IMR-90 (cell line): ENCODE data around the gene GAL3ST2. TPM values are rescaled to one million over a fixed set of nuclear protein-coding genes. Genes with fewer than 3 reads are reported as not detected.

Source experiments
- ATAC-seq: fragments of 200-7000 bp; cut with Tn5 transposase; 2 replicates; pipeline ENCODE4 v1.9.1; 2020; ENCODE audit warnings: low read depth, mild to moderate bottlenecking, moderate library complexity
- Bru-seq: library from RNA; stranded (reverse); fragments of 400-500 nt; gene quantifications from one replicate; lab custom pipeline; 2021; lab: Mats Ljungman, UMichigan
- BruChase-seq, 2 experiments: library from RNA; stranded (reverse); fragments of 400-500 nt; gene quantifications; one replicate each; lab custom pipeline; 2021; lab: Mats Ljungman, UMichigan
- BruUV-seq: library from RNA; stranded (reverse); fragments of 400-500 nt; replicated peaks from 2 replicates; lab custom pipeline; 2021; lab: Mats Ljungman, UMichigan
- CTCF ChIA-PET: fragments of 300-600 bp; formaldehyde crosslinking; extraction: SDS; loops from one replicate; lab custom pipeline; 2021; ENCODE audit warnings: antibody characterized with exemption; lab: Yijun Ruan, JAX
- POLR2A ChIA-PET: fragments of 300-600 bp; sonication (Branson Sonifier 250); formaldehyde crosslinking; loops from one replicate; lab custom pipeline; 2022; ENCODE audit warnings: antibody characterized with exemption; ENCODE audit not compliant: unreplicated experiment; lab: Charles Lee
- DNase-seq: peaks from one replicate; pipeline ENCODE4 v3.0.0; 2013
- H2AFZ ChIP-seq: replicated peaks from 2 replicates; pipeline ENCODE3; 2013; ENCODE audit warnings: low read length, mild to moderate bottlenecking; ENCODE audit not compliant: poor library complexity
- H2AK5ac ChIP-seq: 2 replicates; pipeline ENCODE4 v1.6.1; 2013; ENCODE audit warnings: low read depth, low read length, inconsistent platforms
- H2AK9ac ChIP-seq: replicated peaks from 2 replicates; pipeline ENCODE3; 2013; ENCODE audit warnings: mild to moderate bottlenecking, low read depth, low read length, moderate library complexity; ENCODE audit not compliant: poor library complexity
- H2BK120ac ChIP-seq: 2 replicates; pipeline ENCODE4 v1.6.1; 2013; ENCODE audit warnings: low read depth, low read length, inconsistent platforms
- H2BK15ac ChIP-seq: 3 replicates; pipeline ENCODE4 v1.6.1; 2013; ENCODE audit warnings: low read depth, low read length, inconsistent platforms
- H2BK20ac ChIP-seq: 2 replicates; pipeline ENCODE4 v1.6.1; 2013; ENCODE audit warnings: low read depth, mild to moderate bottlenecking, inconsistent platforms, low read length, moderate library complexity
- H2BK5ac ChIP-seq: 2 replicates; pipeline ENCODE4 v1.6.1; 2013; ENCODE audit warnings: mild to moderate bottlenecking, low read depth, low read length, inconsistent platforms; ENCODE audit not compliant: poor library complexity, severe bottlenecking
- H3K14ac ChIP-seq: replicated peaks from 2 replicates; pipeline ENCODE4 v1.6.1; 2013; ENCODE audit warnings: low read depth, low read length, inconsistent platforms
- H3K18ac ChIP-seq: 2 replicates; pipeline ENCODE4 v1.6.1; 2013; ENCODE audit warnings: low read depth, low read length, control low read depth
- H3K23ac ChIP-seq: 2 replicates; pipeline ENCODE4 v1.6.1; 2013; ENCODE audit warnings: low read depth, low read length, inconsistent platforms
- H3K27ac ChIP-seq: 2 replicates; pipeline ENCODE4 v1.5.1; 2013; ENCODE audit warnings: mild to moderate bottlenecking, control low read depth, low read length; ENCODE audit not compliant: insufficient read depth
- H3K27me3 ChIP-seq: 2 replicates; pipeline ENCODE4 v1.6.1; 2013; ENCODE audit warnings: low read length; ENCODE audit not compliant: control insufficient read depth, insufficient read depth
- H3K36me3 ChIP-seq: 2 replicates; pipeline ENCODE4 v1.6.1; 2013; ENCODE audit warnings: low read length, mixed read lengths; ENCODE audit not compliant: control insufficient read depth, insufficient read depth
- H3K4ac ChIP-seq: 2 replicates; pipeline ENCODE4 v1.6.1; 2013; ENCODE audit warnings: low read depth, low read length, inconsistent platforms
- H3K4me1 ChIP-seq: 2 replicates; pipeline ENCODE4 v1.6.1; 2013; ENCODE audit warnings: low read length, mixed read lengths; ENCODE audit not compliant: control insufficient read depth, insufficient read depth
- H3K4me2 ChIP-seq: 2 replicates; pipeline ENCODE4 v1.6.1; 2013; ENCODE audit warnings: low read depth, mild to moderate bottlenecking, control low read depth, low read length, moderate library complexity
- H3K4me3 ChIP-seq: 2 replicates; pipeline ENCODE4 v1.5.1; 2013; ENCODE audit warnings: low read depth, mild to moderate bottlenecking, control low read depth, low read length, moderate library complexity; ENCODE audit not compliant: insufficient read depth
- H3K56ac ChIP-seq: 2 replicates; pipeline ENCODE4 v1.6.1; 2013; ENCODE audit warnings: low read length, inconsistent platforms; ENCODE audit not compliant: insufficient read depth; ENCODE audit errors: extremely low read depth
- H3K79me1 ChIP-seq, 2 experiments: 2 replicates each; pipeline ENCODE4 v1.6.1; 2013; ENCODE audit warnings: low read length in 2 of 2, inconsistent platforms in 1 of 2, low read depth in 1 of 2
- H3K9ac ChIP-seq: 2 replicates; pipeline ENCODE4 v1.6.1; 2013; ENCODE audit warnings: low read depth, low read length, control low read depth
- H3K9me1 ChIP-seq: 2 replicates; pipeline ENCODE4 v1.6.1; 2013; ENCODE audit warnings: low read length, inconsistent platforms; ENCODE audit not compliant: insufficient read depth
- H3K9me3 ChIP-seq: 2 replicates; pipeline ENCODE4 v1.6.1; 2013; ENCODE audit warnings: low read length; ENCODE audit not compliant: control insufficient read depth, insufficient read depth
- H4K20me1 ChIP-seq: 2 replicates; pipeline ENCODE4 v1.6.1; 2013; ENCODE audit warnings: low read length, inconsistent platforms; ENCODE audit not compliant: insufficient read depth
- H4K5ac ChIP-seq: 2 replicates; pipeline ENCODE4 v1.6.1; 2013; ENCODE audit warnings: mild to moderate bottlenecking, low read depth, low read length, control low read depth
- H4K8ac ChIP-seq, 2 experiments: 2 replicates each; pipeline ENCODE4 v1.6.1; 2013; ENCODE audit warnings: low read depth in 2 of 2, low read length in 2 of 2, control low read depth in 1 of 2, inconsistent platforms in 1 of 2
- H4K91ac ChIP-seq: 2 replicates; pipeline ENCODE4 v1.6.1; 2013; ENCODE audit warnings: low read depth, low read length, inconsistent platforms; ENCODE audit not compliant: insufficient read depth
- BHLHE40 ChIP-seq: fragments of 150-350 bp; IDR thresholded peaks from 2 replicates; pipeline ENCODE4 v1.6.1; 2016; ENCODE audit warnings: mild to moderate bottlenecking, low read depth, low read length
- CEBPB ChIP-seq: IDR thresholded peaks from 2 replicates; pipeline ENCODE4 v1.6.1; 2012; ENCODE audit warnings: low read depth, low read length, improper control_type of control experiment
- ELK1 ChIP-seq: fragments of 150-350 bp; IDR thresholded peaks from 2 replicates; pipeline ENCODE4 v1.6.1; 2016; ENCODE audit warnings: low read depth, mild to moderate bottlenecking, low read length, moderate library complexity, borderline replicate concordance
- FOS ChIP-seq: fragments of 150-350 bp; IDR thresholded peaks from 2 replicates; pipeline ENCODE4 v1.6.1; 2016; ENCODE audit warnings: low read depth, low read length
- MAFK ChIP-seq: IDR thresholded peaks from 2 replicates; pipeline ENCODE4 v1.6.1; 2012; ENCODE audit warnings: low read depth, low read length, improper control_type of control experiment
- MXI1 ChIP-seq: IDR thresholded peaks from 2 replicates; pipeline ENCODE4 v1.6.1; 2012; ENCODE audit warnings: low read depth, mild to moderate bottlenecking, low read length, moderate library complexity, borderline replicate concordance
- NFE2L2 ChIP-seq: fragments of 150-350 bp; IDR thresholded peaks from 2 replicates; pipeline ENCODE4 v1.6.1; 2016; ENCODE audit warnings: low read depth, mild to moderate bottlenecking, low read length
- POLR2A ChIP-seq: IDR thresholded peaks from 2 replicates; pipeline ENCODE4 v1.6.1; 2012; ENCODE audit warnings: mild to moderate bottlenecking, low read depth, low read length
- RAD21 ChIP-seq: IDR thresholded peaks from 2 replicates; pipeline ENCODE4 v1.6.1; 2012; ENCODE audit warnings: low read length, improper control_type of control experiment
- RCOR1 ChIP-seq: IDR thresholded peaks from 2 replicates; pipeline ENCODE4 v1.6.1; 2012; ENCODE audit warnings: mild to moderate bottlenecking, low read length, improper control_type of control experiment; ENCODE audit not compliant: insufficient replicate concordance
- RFX5 ChIP-seq: IDR thresholded peaks from 2 replicates; pipeline ENCODE4 v1.8.0; 2012; ENCODE audit warnings: low read depth, mild to moderate bottlenecking, low read length, moderate library complexity
- SMC3 ChIP-seq: fragments of 150-350 bp; IDR thresholded peaks from 2 replicates; pipeline ENCODE4 v1.6.1; 2016; ENCODE audit warnings: low read depth, mild to moderate bottlenecking, antibody characterized with exemption, low read length, moderate library complexity
- WGBS, 2 experiments: methylation state at CpG; one replicate each; pipeline versions ENCODE4 v1.1.5 to v1.1.7; 2013; ENCODE audit warnings: missing lambda C conversion rate in 2 of 2; ENCODE audit not compliant: insufficient read length in 1 of 2; ENCODE audit errors: extremely low coverage in 2 of 2; 5-methylcytosine and 5-hydroxymethylcytosine counted together
- dilution Hi-C: fragments of 300-500 bp; cut with HindIII; formaldehyde crosslinking; loops from one replicate; pipeline ENCODE4 v1.14.3; 2018; ENCODE audit warnings: low sequenced_read_pairs; ENCODE audit not compliant: unreplicated experiment
- in situ Hi-C: fragments of 300-500 bp; cut with MboI; formaldehyde crosslinking; loops from 3 replicates; pipeline ENCODE4 v1.14.3; 2019; ENCODE audit warnings: low sequenced_read_pairs, inconsistent platforms, mixed read lengths
- intact Hi-C: fragments of 100-400 bp; cut with micrococcal nuclease; formaldehyde crosslinking; loops from 2 replicates; pipeline ENCODE4 v1.10.0; 2022
- long read RNA-seq: library from polyadenylated mRNA; unstranded; transcript quantifications from one replicate; pipeline ENCODE4 v2.0.0, GENCODE V29; 2021; ENCODE audit not compliant: unreplicated experiment
- polyA plus RNA-seq, 3 experiments: library from polyadenylated mRNA; depleted of rRNA; stranded (reverse); fragments of >200 nt; gene quantifications; 2 replicates each; pipeline ENCODE4 v1.2.3, GENCODE V29; 2012; ENCODE audit warnings: low replicate concordance in 1 of 3
- total RNA-seq: library from RNA; depleted of rRNA; stranded (reverse); fragments of >200 nt; gene quantifications from 2 replicates; pipeline ENCODE4 v1.2.3, GENCODE V29; 2012; rRNA removed
- TF ChIP-seq, protein P1 (sequence below): fragments of 150-350 bp; IDR thresholded peaks from 2 replicates; pipeline ENCODE4 v1.6.1; 2017; ENCODE audit warnings: mild to moderate bottlenecking, antibody characterized with exemption, low read length, low read depth

GAL3ST2 gene
- total RNA-seq, result not detected in 2 replicates
- 0.07 TPM in 1 of 2 replicates, not detected in the other for polyA plus RNA-seq (2012; rRNA removed)
- 0.10 TPM in 1 of 2 replicates, not detected in the other for polyA plus RNA-seq (2012; cell fraction: cytosol; rRNA removed)
- 0.26 and 0.51 TPM in 2 replicates for polyA plus RNA-seq (2012; cell fraction: nucleus; rRNA removed; ENCODE audit: low replicate concordance)
- Bru-seq, nascent RNA, result percentile 23 among the genes with signal in this experiment
- BruChase-seq, experiment 1, labeled RNA remaining after a 6-hour chase, result percentile 46 among the genes with signal in this experiment
- BruChase-seq, experiment 2, labeled RNA remaining after a 2-hour chase, result percentile 45 among the genes with signal in this experiment
- long read RNA-seq, result 0 reads

DNA sequence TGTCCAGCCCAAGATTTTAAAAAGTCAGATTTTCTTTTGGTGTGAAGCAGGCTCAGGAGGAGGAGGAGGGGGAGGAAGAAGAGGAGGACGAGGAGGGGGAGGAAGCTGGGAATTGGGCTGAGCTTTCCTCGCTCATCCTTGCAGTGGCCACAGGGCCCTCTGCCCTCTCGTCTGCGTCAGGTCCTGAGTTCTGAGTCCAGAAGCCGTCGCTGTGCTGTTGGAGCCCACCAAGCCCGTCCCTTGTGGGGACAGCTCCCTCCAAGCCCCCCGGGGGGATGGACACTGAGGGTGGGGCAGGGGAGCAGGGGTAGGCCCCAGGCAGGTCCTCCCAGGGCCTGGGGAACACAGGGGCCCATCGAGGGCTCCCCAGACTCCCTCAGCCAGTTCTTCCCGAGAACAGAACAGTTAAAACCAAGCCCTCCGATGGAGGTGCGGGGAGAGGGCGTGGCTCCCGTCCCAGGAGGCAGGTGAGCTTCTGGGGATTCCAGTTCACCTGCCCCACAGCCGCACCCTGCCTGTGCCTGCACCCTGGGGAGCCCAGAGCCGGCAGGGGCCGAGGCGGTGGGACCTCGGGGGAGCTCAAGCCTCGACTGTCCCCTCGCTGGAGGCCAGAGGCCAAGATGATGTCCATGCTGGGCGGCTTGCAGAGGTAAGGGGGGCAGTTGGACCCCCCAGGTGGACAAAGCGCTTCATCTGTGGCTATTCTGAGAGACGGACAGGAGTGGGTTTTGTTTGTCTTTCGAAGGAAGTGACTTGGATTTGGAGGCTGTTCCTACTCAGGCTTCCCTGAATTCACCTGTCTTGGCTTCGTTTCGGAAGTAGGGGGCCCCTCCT lies at the start of gene GAL3ST2:
GAL3ST2 (plus strand) TSS at position 487 of the 834 bp plus-strand sequence; CDS start at position 621, 134 bp downstream.
- no peak within 1 kb of the TSS for H2BK120ac ChIP-seq
- no peak within 1 kb of the TSS for H2BK5ac ChIP-seq
- H3K9ac ChIP-seq, result no peak within 1 kb of the TSS
- in situ Hi-C loops, result no loop called here
- no peak within 1 kb of the TSS for H3K23ac ChIP-seq
- H3K4ac ChIP-seq, result no peak within 1 kb of the TSS
- H2AFZ ChIP-seq, result peak within 1 kb of the TSS; percentile 41
- peaks cover 9% of the 10 kb centered on the region for H3K4me1 ChIP-seq
- no peak within 1 kb of the TSS for H4K5ac ChIP-seq
- no TSS peak for BruUV-seq
- no peak within 1 kb of the TSS for H2AK9ac ChIP-seq
- DNase-seq (no peak), ATAC-seq (no peak)
- no peak within 1 kb of the TSS for H4K91ac ChIP-seq
- H3K56ac ChIP-seq, result no peak within 1 kb of the TSS
- no peak within 1 kb of the TSS for H2BK20ac ChIP-seq
- no peaks in the 10 kb centered on the region for H3K36me3 ChIP-seq
- peaks cover 3% of the 10 kb centered on the region; the same call in 1 of the 2 replicates for H3K9me3 ChIP-seq
- 85% methylated on average over 9 of the region's 27 CpGs; no CpG with 5 or more reads in 1 of the 2 experiments for WGBS, 2 experiments
- no peaks in the 10 kb centered on the region for H3K9me1 ChIP-seq
- no peak within 1 kb of the TSS for H3K18ac ChIP-seq
- no peak within 1 kb of the TSS for H3K27ac ChIP-seq
- no peak within 1 kb of the TSS for H3K14ac ChIP-seq
- H3K27me3 ChIP-seq, result no peaks in the 10 kb centered on the region; the same call in 1 of the 2 replicates
- no peak within 1 kb of the TSS for H2AK5ac ChIP-seq
- no peak within 1 kb of the TSS for H3K4me3 ChIP-seq
- H2BK15ac ChIP-seq, result no peak within 1 kb of the TSS
- no peaks in the 10 kb centered on the region; the same call in 1 of the 2 replicates for H4K20me1 ChIP-seq
- H3K79me1 ChIP-seq, result no peaks in the 10 kb centered on the region
- ChIA-PET POLR2A (no interaction called here), CTCF (no interaction called here)
- H4K8ac ChIP-seq, result no peak within 1 kb of the TSS
- intact Hi-C loops, result no loop called here
- dilution Hi-C loops, result no loop called here
- H3K4me2 ChIP-seq, result no peak within 1 kb of the TSS
- TF ChIP-seq MXI1, result no peak
- TF ChIP-seq ELK1, result no peak
- TF ChIP-seq POLR2A, result no peak
- no peak for TF ChIP-seq FOS
- no peak for TF ChIP-seq RFX5
- TF ChIP-seq BHLHE40, result no peak
- no peak for TF ChIP-seq RCOR1
- TF ChIP-seq, protein P1, sequence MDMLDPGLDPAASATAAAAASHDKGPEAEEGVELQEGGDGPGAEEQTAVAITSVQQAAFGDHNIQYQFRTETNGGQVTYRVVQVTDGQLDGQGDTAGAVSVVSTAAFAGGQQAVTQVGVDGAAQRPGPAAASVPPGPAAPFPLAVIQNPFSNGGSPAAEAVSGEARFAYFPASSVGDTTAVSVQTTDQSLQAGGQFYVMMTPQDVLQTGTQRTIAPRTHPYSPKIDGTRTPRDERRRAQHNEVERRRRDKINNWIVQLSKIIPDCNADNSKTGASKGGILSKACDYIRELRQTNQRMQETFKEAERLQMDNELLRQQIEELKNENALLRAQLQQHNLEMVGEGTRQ, result no peak
- TF ChIP-seq CEBPB, result no peak
- TF ChIP-seq MAFK, result no peak
- TF ChIP-seq NFE2L2, result no peak
- no peak for TF ChIP-seq SMC3
- TF ChIP-seq RAD21, result no peak
